ENCODE results near the gene UBE2E2. TPM values are rescaled to one million over a fixed set of nuclear protein-coding genes. Genes with fewer than 3 reads are reported as not detected.

UBE2E2 gene
- total RNA-seq, 1 experiment from 2014 or later, result 38.6 TPM

DNA sequence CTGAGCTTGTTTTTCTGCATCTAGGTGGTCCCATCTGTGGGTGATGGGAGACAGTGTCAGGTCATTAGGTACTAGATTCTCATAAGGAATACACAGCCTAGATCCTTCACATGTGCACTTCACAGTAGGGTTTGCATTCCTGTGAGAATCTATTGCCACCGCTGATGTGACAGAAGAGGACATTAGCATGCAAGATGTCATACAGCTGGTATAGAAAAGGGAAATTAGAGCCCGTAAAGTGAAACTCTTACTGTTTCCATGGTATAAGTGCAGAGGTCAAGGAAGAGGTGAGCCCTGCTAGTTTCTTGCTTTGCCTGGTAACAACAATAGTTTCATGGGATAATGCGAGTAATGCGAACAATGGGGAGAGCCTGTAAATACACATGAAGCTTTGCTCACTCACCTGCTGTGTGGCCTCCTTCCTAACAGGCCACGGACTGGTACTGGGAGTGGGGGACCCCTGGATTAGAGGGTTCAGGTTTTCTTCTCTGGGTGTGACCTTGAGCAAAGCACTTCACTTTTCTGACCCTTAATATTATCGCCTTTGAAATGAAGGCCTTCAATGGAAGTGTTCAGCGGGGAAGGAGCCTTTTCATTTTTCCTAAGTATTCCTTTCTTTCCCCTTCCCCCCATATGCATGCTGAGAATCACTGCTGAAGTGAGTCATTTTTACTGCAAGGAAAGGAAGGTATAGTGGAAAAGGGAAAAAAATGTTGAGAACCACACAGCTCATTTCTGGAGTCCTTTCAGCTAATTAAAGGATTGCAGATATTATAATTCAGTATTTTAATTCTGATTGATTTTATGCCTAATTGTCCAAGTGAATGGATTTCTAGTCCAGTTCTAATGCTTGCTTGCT, 286.4 kb downstream of the UBE2E2 start:
- no peak overlapping the region for H3K4me3 Mint-ChIP-seq
- WGBS (ENCODE audit: extremely low coverage, insufficient read length, low lambda C conversion rate), result no CpG with 5 or more reads among the region's 7 CpGs
- Histone ChIP-seq H3K14ac (ENCODE audit: insufficient read depth, low read length) (no peak overlapping the region), H4K8ac (replicated peaks; ENCODE audit: insufficient read length, low read depth, low read length) (no peak overlapping the region), H3K23ac (ENCODE audit: insufficient read length, low read depth, low read length) (no peak overlapping the region), H3K4me1 (ENCODE audit: insufficient read depth, low read length) (peaks cover 2% of the 10 kb centered on the region; the same call in 1 of the 2 replicates), H2BK120ac (ENCODE audit: low read depth, low read length, poor library complexity, severe bottlenecking) (no peak overlapping the region), H3K9ac (ENCODE audit: extremely low read depth, insufficient read length, low read length) (no peak overlapping the region), H2AFZ (ENCODE audit: low read length) (no peak overlapping the region), H2BK12ac (ENCODE audit: insufficient read length, low read depth, low read length) (no peak overlapping the region), H3K18ac (ENCODE audit: insufficient read length, low read depth, low read length) (no peak overlapping the region), H2AK5ac (ENCODE audit: insufficient read length, low read length) (no peak overlapping the region), H2BK5ac (ENCODE audit: insufficient read length, low read length) (no peak overlapping the region), H3K23me2 (ENCODE audit: insufficient read length, low read depth, low read length, poor library complexity, severe bottlenecking) (no peaks in the 10 kb centered on the region), H3K27ac (ENCODE audit: insufficient read length, low read depth, low read length) (no peak overlapping the region), H4K5ac (ENCODE audit: insufficient read length, low read depth, low read length) (no peak overlapping the region), H3K79me1 (ENCODE audit: insufficient read depth, low read depth, low read length, poor library complexity, severe bottlenecking) (no peaks in the 10 kb centered on the region), H4K20me1 (ENCODE audit: control insufficient read depth, insufficient read depth, insufficient read length) (no peaks in the 10 kb centered on the region), H3K4ac (ENCODE audit: low read depth, low read length) (no peak overlapping the region), H2BK15ac (ENCODE audit: low read depth, low read length) (no peak overlapping the region), H3K56ac (ENCODE audit: insufficient read length, low read depth, low read length) (no peak overlapping the region), H2BK20ac (ENCODE audit: low read depth, low read length, poor library complexity, severe bottlenecking) (no peak overlapping the region), H3T11ph (ENCODE audit: low read length) (no peak overlapping the region), H3K79me2 (ENCODE audit: insufficient read depth, low read length) (no peaks in the 10 kb centered on the region), H3K9me3 (ENCODE audit: control insufficient read depth, low read depth, low read length) (no peaks in the 10 kb centered on the region), H3K4me2 (ENCODE audit: insufficient read depth, insufficient read length, low read length) (no peak overlapping the region), H3K27me3 (ENCODE audit: insufficient read depth, low read length) (no peaks in the 10 kb centered on the region), H4K91ac (ENCODE audit: insufficient read length, low read depth, low read length) (no peak overlapping the region)
- H3K27ac Mint-ChIP-seq, result peak overlapping the region in 1 of 3 experiments; percentile 84; a peak in 3 of 7 replicates
- TF ChIP-seq, protein P1, sequence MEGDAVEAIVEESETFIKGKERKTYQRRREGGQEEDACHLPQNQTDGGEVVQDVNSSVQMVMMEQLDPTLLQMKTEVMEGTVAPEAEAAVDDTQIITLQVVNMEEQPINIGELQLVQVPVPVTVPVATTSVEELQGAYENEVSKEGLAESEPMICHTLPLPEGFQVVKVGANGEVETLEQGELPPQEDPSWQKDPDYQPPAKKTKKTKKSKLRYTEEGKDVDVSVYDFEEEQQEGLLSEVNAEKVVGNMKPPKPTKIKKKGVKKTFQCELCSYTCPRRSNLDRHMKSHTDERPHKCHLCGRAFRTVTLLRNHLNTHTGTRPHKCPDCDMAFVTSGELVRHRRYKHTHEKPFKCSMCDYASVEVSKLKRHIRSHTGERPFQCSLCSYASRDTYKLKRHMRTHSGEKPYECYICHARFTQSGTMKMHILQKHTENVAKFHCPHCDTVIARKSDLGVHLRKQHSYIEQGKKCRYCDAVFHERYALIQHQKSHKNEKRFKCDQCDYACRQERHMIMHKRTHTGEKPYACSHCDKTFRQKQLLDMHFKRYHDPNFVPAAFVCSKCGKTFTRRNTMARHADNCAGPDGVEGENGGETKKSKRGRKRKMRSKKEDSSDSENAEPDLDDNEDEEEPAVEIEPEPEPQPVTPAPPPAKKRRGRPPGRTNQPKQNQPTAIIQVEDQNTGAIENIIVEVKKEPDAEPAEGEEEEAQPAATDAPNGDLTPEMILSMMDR (conservative IDR thresholded peaks at IDR 0.05), result no peak
- no peaks in the 10 kb centered on the region for H3K27me3 Mint-ChIP-seq (ENCODE audit: low read depth)
- peaks cover 13 to 18% of the 10 kb centered on the region in 2 experiments for H3K4me1 Mint-ChIP-seq
- H3K36me3 Mint-ChIP-seq (ENCODE audit: insufficient read depth in 1 of 3, low read depth in 3 of 3), result peaks cover 10 to 16% (median 16%) of the 10 kb centered on the region in 3 experiments
- DNase-seq, result no peak
- H3K9me3 Mint-ChIP-seq, result peaks cover 6 to 9% of the 10 kb centered on the region in 2 experiments

All from H9 (cell line).